Thoracic aorta (tissue), 2 donors: ENCODE results near the gene ECHS1. TPM values are rescaled to one million over a fixed set of nuclear protein-coding genes. Genes with fewer than 3 reads are reported as not detected.
A peak's percentile ranks its signal among the peaks of the same experiment; 100 is the strongest.
"Not testable (repeated sequence)": the region's sequence is repeated elsewhere in the genome, so short reads cannot be mapped to it uniquely, and the experiment has no call there.

Source experiments
- ATAC-seq: fragments of 150-250 bp; one replicate; pipeline ENCODE4 v1.8.0; 2017; ENCODE audit warnings: low read depth; ENCODE audit not compliant: insufficient number of reproducible peaks, low FRiP score
- DNase-seq: peaks from one replicate; pipeline ENCODE4 v3.0.0-alpha.2; 2020; ENCODE audit warnings: low spot score
- H3K27ac ChIP-seq, 2 donors: fragments of 200-600 bp; sonication (generic); 1 replicate in 1 of 2; 2 replicates in 1 of 2; pipeline ENCODE4 v1.5.1; 2016; ENCODE audit warnings: mild to moderate bottlenecking in 2 of 2, moderate library complexity in 2 of 2
- H3K27me3 ChIP-seq: fragments of 200-600 bp; sonication (generic); replicated peaks from 2 replicates; pipeline ENCODE4 v1.6.0; 2016; ENCODE audit warnings: mild to moderate bottlenecking; ENCODE audit not compliant: insufficient read depth
- H3K36me3 ChIP-seq: fragments of 200-600 bp; sonication (generic); one replicate; pipeline ENCODE4 v1.5.1; 2016
- H3K4me1 ChIP-seq, 2 donors: fragments of 200-600 bp; sonication (generic); 1 replicate in 1 of 2; 2 replicates in 1 of 2; pipeline versions ENCODE4 v1.5.1 to v1.6.0; 2016; ENCODE audit warnings: low read depth in 2 of 2, mild to moderate bottlenecking in 1 of 2; ENCODE audit not compliant: control insufficient read depth in 1 of 2
- H3K4me3 ChIP-seq: fragments of 200-600 bp; sonication (generic); 2 replicates; pipeline ENCODE4 v1.5.1; 2016; ENCODE audit warnings: mild to moderate bottlenecking
- H3K9me3 ChIP-seq: fragments of 200-600 bp; sonication (generic); 2 replicates; pipeline ENCODE4 v1.5.1; 2016
- CTCF ChIP-seq: fragments of 200-600 bp; sonication (generic); IDR thresholded peaks from one replicate; pipeline ENCODE4 v1.5.1; 2019; ENCODE audit warnings: antibody characterized with exemption
- total RNA-seq, 2 donors: library from RNA; depleted of rRNA; stranded (reverse); fragments of >200 nt; gene quantifications; one replicate each; pipeline versions ENCODE4 v1.1.0 to v1.2.3, GENCODE V29; 2016

Gene ECHS1
- total RNA-seq, 2 donors from 2014 or later = 27.5 to 64.6 TPM

- not testable (repeated sequence) for ATAC-seq, H3K4me3 ChIP-seq, H3K9me3 ChIP-seq, H3K27ac ChIP-seq, H3K27me3 ChIP-seq, DNase-seq, H3K36me3 ChIP-seq
- peaks cover 11 to 17% of the 10 kb centered on the region in 2 donors for H3K4me1 ChIP-seq
Measured at GRCh38 chr10:133320852-133321422, 52.2 kb downstream of the ECHS1 start.

GRCh38 chr10:133318494-133319127, 54.5 kb downstream of the ECHS1 start:
- DNase-seq (no peak), ATAC-seq (peak; percentile 36)
- H3K4me1 ChIP-seq = peaks cover 4 to 6% of the 10 kb centered on the region in 2 donors
- H3K27me3 ChIP-seq = no peaks in the 10 kb centered on the region
- peak overlapping the region; percentile 63 for H3K4me3 ChIP-seq
- no peaks in the 10 kb centered on the region for H3K36me3 ChIP-seq
- no peaks in the 10 kb centered on the region for H3K9me3 ChIP-seq
- peak; percentile 33 for TF ChIP-seq CTCF
- H3K27ac ChIP-seq = no peak overlapping the region

GRCh38 chr10:133316732-133317131, 56.4 kb downstream of the ECHS1 start:
- no peak overlapping the region for H3K27ac ChIP-seq
- H3K36me3 ChIP-seq = peaks cover 11% of the 10 kb centered on the region
- no peak for ATAC-seq
- H3K9me3 ChIP-seq = no peaks in the 10 kb centered on the region
- no peak overlapping the region for H3K4me3 ChIP-seq
- peaks cover 4 to 6% of the 10 kb centered on the region in 2 donors for H3K4me1 ChIP-seq
- no peak for DNase-seq
- no peak for TF ChIP-seq CTCF
- no peaks in the 10 kb centered on the region for H3K27me3 ChIP-seq

- DNase-seq = no peak
- TF ChIP-seq CTCF = no peak
- H3K9me3 ChIP-seq = no peaks in the 10 kb centered on the region
- ATAC-seq = no peak
- H3K4me1 ChIP-seq = peaks cover 4 to 6% of the 10 kb centered on the region in 2 donors
- no peaks in the 10 kb centered on the region for H3K27me3 ChIP-seq
- H3K27ac ChIP-seq = no peak overlapping the region
- H3K36me3 ChIP-seq = peaks cover 16% of the 10 kb centered on the region
- no peak overlapping the region for H3K4me3 ChIP-seq
Measured at GRCh38 chr10:133316266-133316665, 56.9 kb downstream of the ECHS1 start.

GRCh38 chr10:133315847-133316246, 57.3 kb downstream of the ECHS1 start:
- TF ChIP-seq CTCF = no peak
- H3K4me3 ChIP-seq = no peak overlapping the region
- no peaks in the 10 kb centered on the region for H3K9me3 ChIP-seq
- no peak overlapping the region for H3K27ac ChIP-seq
- H3K4me1 ChIP-seq = peaks cover 4 to 6% of the 10 kb centered on the region in 2 donors
- DNase-seq (no peak), ATAC-seq (no peak)
- H3K36me3 ChIP-seq = peaks cover 16% of the 10 kb centered on the region
- H3K27me3 ChIP-seq = no peaks in the 10 kb centered on the region
